Brain microvascular endothelial cell (primary cell): ENCODE results near the gene RAB6B.

ENCODE experiments used
- DNase-seq: peaks from one replicate; pipeline ENCODE4 v3.0.0-alpha.2; 2020
- H3K27ac ChIP-seq: fragments of 250-450 bp; sonication (Bioruptor Pico); 2 replicates; pipeline ENCODE4 v1.5.1; 2020; ENCODE audit warnings: mild to moderate bottlenecking, moderate library complexity
- H3K27me3 ChIP-seq: fragments of 250-450 bp; sonication (Bioruptor Pico); replicated peaks from 2 replicates; pipeline ENCODE4 v1.5.1; 2020; ENCODE audit warnings: mild to moderate bottlenecking
- H3K36me3 ChIP-seq: fragments of 250-450 bp; sonication (Bioruptor Pico); replicated peaks from 2 replicates; pipeline ENCODE4 v1.5.1; 2020; ENCODE audit warnings: mild to moderate bottlenecking
- H3K4me3 ChIP-seq: 2 replicates; pipeline ENCODE4 v1.5.1; 2011; ENCODE audit warnings: low read depth, mild to moderate bottlenecking, control low read depth, low read length, moderate library complexity
- CTCF ChIP-seq: IDR thresholded peaks from 2 replicates; pipeline ENCODE4 v1.5.1; 2011; ENCODE audit warnings: low read depth, mild to moderate bottlenecking, moderate library complexity, low read length, control low read depth, inconsistent platforms; ENCODE audit errors: missing control alignments
- in situ Hi-C: cut with HindIII; loops from 2 replicates; pipeline ENCODE4 v1.10.0; 2017; ENCODE audit warnings: low sequenced_read_pairs, low pct_ligation_motif_present

Gene RAB6B

GRCh38 chr3:133894353-133895207, 1.1 kb downstream of the RAB6B start:
- no peak for TF ChIP-seq CTCF
- in situ Hi-C loops = no loop called here
- H3K4me3 ChIP-seq = peak overlapping the region; percentile 63
- no peaks in the 10 kb centered on the region for H3K36me3 ChIP-seq
- H3K27me3 ChIP-seq = peaks cover 19% of the 10 kb centered on the region
- no peak overlapping the region for H3K27ac ChIP-seq
- DNase-seq = no peak

GRCh38 chr3:133893683-133894352, 1.9 kb downstream of the RAB6B start:
- Histone ChIP-seq H3K27ac (no peak overlapping the region), H3K36me3 (no peaks in the 10 kb centered on the region), H3K27me3 (peaks cover 19% of the 10 kb centered on the region), H3K4me3 (no peak overlapping the region)
- TF ChIP-seq CTCF = no peak
- DNase-seq = no peak
- in situ Hi-C loops = no loop called here

GRCh38 chr3:133892541-133893231, 3.0 kb downstream of the RAB6B start:
- in situ Hi-C loops = no loop called here

GRCh38 chr3:133891662-133892378, 3.9 kb downstream of the RAB6B start:
- in situ Hi-C loops = no loop called here
- TF ChIP-seq CTCF = no peak
- no peak for DNase-seq
- Histone ChIP-seq H3K27me3 (peaks cover 13% of the 10 kb centered on the region), H3K27ac (no peak overlapping the region), H3K4me3 (no peak overlapping the region), H3K36me3 (no peaks in the 10 kb centered on the region)

More at GRCh38 chr3:133892541-133893231, 3.0 kb downstream of the RAB6B start:
- DNase-seq = no peak
- H3K27ac ChIP-seq = no peak overlapping the region
- no peak overlapping the region for H3K4me3 ChIP-seq
- TF ChIP-seq CTCF = no peak
- peaks cover 19% of the 10 kb centered on the region for H3K27me3 ChIP-seq
- no peaks in the 10 kb centered on the region for H3K36me3 ChIP-seq

GRCh38 chr3:133890972-133891644, 4.6 kb downstream of the RAB6B start:
- no peak for TF ChIP-seq CTCF
- no peaks in the 10 kb centered on the region for H3K36me3 ChIP-seq
- in situ Hi-C loops = no loop called here
- no peak overlapping the region for H3K4me3 ChIP-seq
- no peak for DNase-seq
- no peak overlapping the region for H3K27ac ChIP-seq
- H3K27me3 ChIP-seq = peaks cover 8% of the 10 kb centered on the region
